ENCODE results near the gene NKX2-3. TPM values are rescaled to one million over a fixed set of nuclear protein-coding genes. Genes with fewer than 3 reads are reported as not detected.

NKX2-3 gene
- total and polyA plus RNA-seq, 4 donors = not detected

DNA sequence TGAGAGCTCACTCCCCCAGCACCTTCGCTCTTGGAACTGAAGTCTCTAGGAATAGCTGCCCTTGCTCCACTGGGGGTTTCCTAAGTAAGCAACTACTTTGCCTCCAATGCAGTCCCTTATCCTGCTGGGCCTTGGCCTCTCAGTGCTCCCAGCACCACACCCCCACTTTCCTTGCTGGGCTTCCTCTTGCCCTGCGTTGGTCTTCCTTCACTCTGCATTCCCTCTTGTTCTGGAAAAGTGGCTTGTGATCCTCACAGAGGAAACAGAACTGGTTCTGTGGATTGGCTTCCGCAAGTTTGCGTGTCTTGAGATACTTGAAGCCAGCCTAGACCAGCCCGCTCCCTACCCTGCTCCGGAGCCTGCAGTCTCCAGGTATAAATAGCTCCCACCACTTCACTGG, 6.4 kb downstream of the NKX2-3 start:
- H3K4me1 ChIP-seq (ENCODE audit: control insufficient read depth in 5 of 5, insufficient read depth in 5 of 5, low read length in 5 of 5) = peaks cover 0 to 29% (median 3%) of the 10 kb centered on the region in 5 donors
- H3K27me3 ChIP-seq (ENCODE audit: control insufficient read depth in 3 of 3, insufficient read depth in 3 of 3, low read length in 2 of 3) = peaks cover 10 to 91% (median 82%) of the 10 kb centered on the region in 3 donors
- WGBS, 2 donors = 51 to 65% methylated on average over 6 of the region's 6 CpGs
- H3K4me3 ChIP-seq = no peak overlapping the region
- ATAC-seq (ENCODE audit: insufficient read depth, low FRiP score) (no peak), DNase-seq (no peak)
- no peak overlapping the region for H3K27ac ChIP-seq (ENCODE audit: low read depth in 1 of 2, low read length in 1 of 2)
- TF ChIP-seq, protein P1, sequence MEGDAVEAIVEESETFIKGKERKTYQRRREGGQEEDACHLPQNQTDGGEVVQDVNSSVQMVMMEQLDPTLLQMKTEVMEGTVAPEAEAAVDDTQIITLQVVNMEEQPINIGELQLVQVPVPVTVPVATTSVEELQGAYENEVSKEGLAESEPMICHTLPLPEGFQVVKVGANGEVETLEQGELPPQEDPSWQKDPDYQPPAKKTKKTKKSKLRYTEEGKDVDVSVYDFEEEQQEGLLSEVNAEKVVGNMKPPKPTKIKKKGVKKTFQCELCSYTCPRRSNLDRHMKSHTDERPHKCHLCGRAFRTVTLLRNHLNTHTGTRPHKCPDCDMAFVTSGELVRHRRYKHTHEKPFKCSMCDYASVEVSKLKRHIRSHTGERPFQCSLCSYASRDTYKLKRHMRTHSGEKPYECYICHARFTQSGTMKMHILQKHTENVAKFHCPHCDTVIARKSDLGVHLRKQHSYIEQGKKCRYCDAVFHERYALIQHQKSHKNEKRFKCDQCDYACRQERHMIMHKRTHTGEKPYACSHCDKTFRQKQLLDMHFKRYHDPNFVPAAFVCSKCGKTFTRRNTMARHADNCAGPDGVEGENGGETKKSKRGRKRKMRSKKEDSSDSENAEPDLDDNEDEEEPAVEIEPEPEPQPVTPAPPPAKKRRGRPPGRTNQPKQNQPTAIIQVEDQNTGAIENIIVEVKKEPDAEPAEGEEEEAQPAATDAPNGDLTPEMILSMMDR (IDR thresholded peaks at IDR 0.05; ENCODE audit: control extremely low read depth, extremely low read depth) = no peak
- peaks cover 0 to 6% (median 0%) of the 10 kb centered on the region in 4 donors for H3K9me3 ChIP-seq (ENCODE audit: control insufficient read depth in 4 of 4, insufficient read depth in 3 of 4, low read length in 3 of 4)
- no peaks in the 10 kb centered on the region for H3K36me3 ChIP-seq (ENCODE audit: control insufficient read depth in 4 of 4, insufficient read depth in 4 of 4, low read length in 4 of 4)
- no peak overlapping the region for H3K9ac ChIP-seq (ENCODE audit: insufficient read depth in 1 of 2, low read length in 2 of 2)

DNA sequence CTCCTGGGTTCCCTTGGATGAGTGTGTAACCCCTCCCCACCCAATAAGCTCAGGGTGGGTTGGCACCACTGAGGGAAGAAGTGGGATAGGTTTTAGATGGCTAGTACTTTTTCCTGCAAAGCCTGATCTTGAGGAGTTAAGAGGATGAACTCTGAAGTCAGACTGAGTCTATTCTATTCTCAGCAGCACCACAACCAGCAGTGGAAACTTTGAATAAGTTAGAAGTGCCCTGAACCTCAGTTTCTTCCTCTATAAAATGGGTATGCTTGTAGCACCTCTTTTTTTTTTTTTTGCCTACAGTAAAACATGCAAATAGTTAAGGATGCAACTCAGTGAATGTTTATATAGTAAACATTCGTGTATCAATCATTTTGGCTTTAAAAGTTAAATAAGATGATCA, 7.1 kb downstream of the NKX2-3 start:
- Histone ChIP-seq H3K4me1 (ENCODE audit: control insufficient read depth in 5 of 5, insufficient read depth in 5 of 5, low read length in 5 of 5) (peaks cover 0 to 22% (median 3%) of the 10 kb centered on the region in 5 donors), H3K27me3 (ENCODE audit: control insufficient read depth in 3 of 3, insufficient read depth in 3 of 3, low read length in 2 of 3) (peaks cover 7 to 91% (median 82%) of the 10 kb centered on the region in 3 donors), H3K9ac (ENCODE audit: insufficient read depth in 1 of 2, low read length in 2 of 2) (no peak overlapping the region), H3K36me3 (ENCODE audit: control insufficient read depth in 4 of 4, insufficient read depth in 4 of 4, low read length in 4 of 4) (no peaks in the 10 kb centered on the region), H3K4me3 (no peak overlapping the region), H3K9me3 (ENCODE audit: control insufficient read depth in 4 of 4, insufficient read depth in 3 of 4, low read length in 3 of 4) (peaks cover 0 to 6% (median 0%) of the 10 kb centered on the region in 4 donors), H3K27ac (ENCODE audit: low read depth in 1 of 2, low read length in 1 of 2) (no peak overlapping the region)
- 24 to 48% methylated on average over 1 of the region's 1 CpG for WGBS, 2 donors
- DNase-seq (no peak), ATAC-seq (ENCODE audit: insufficient read depth, low FRiP score) (no peak)
- TF ChIP-seq, protein P1 (IDR thresholded peaks at IDR 0.05; ENCODE audit: control extremely low read depth, extremely low read depth) = no peak

DNA sequence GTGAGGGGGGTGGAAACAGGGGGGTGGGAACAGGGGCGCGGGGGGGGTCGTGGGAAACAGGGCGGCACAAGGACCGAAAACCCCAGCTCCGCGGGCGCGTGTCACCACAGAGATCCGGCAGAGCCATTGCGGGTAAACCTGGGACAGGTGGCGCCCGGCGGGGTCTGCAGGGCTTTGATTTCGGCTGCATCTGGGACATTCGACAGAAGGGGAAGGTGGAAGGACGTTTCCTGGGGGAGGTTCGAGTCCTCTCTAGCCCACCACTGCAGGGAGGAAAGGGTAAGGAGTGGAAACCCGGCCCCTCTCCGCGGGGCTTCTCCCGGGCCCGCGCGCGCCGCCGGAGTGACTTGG, 7.5 kb downstream of the NKX2-3 start:
- TF ChIP-seq, protein P1 (IDR thresholded peaks at IDR 0.05; ENCODE audit: control extremely low read depth, extremely low read depth) = no peak
- peaks cover 0 to 6% (median 0%) of the 10 kb centered on the region in 4 donors for H3K9me3 ChIP-seq (ENCODE audit: control insufficient read depth in 4 of 4, insufficient read depth in 3 of 4, low read length in 3 of 4)
- H3K27ac ChIP-seq (ENCODE audit: low read depth in 1 of 2, low read length in 1 of 2) = no peak overlapping the region
- peaks cover 0 to 19% (median 0%) of the 10 kb centered on the region in 5 donors for H3K4me1 ChIP-seq (ENCODE audit: control insufficient read depth in 5 of 5, insufficient read depth in 5 of 5, low read length in 5 of 5)
- no peak for ATAC-seq (ENCODE audit: insufficient read depth, low FRiP score)
- no peak overlapping the region for H3K9ac ChIP-seq (ENCODE audit: insufficient read depth in 1 of 2, low read length in 2 of 2)
- no peak overlapping the region for H3K4me3 ChIP-seq
- H3K27me3 ChIP-seq (ENCODE audit: control insufficient read depth in 3 of 3, insufficient read depth in 3 of 3, low read length in 2 of 3) = peaks cover 7 to 93% (median 79%) of the 10 kb centered on the region in 3 donors
- no peaks in the 10 kb centered on the region for H3K36me3 ChIP-seq (ENCODE audit: control insufficient read depth in 4 of 4, insufficient read depth in 4 of 4, low read length in 4 of 4)
- DNase-seq = no peak
- 2 to 5% methylated on average over 28 of the region's 28 CpGs for WGBS, 2 donors
